HEK293 (cell line): ENCODE measurements around the gene GATAD2A.

Source experiments
- CTCF ChIP-seq: fragments of 450-650 bp; formaldehyde crosslinking; IDR thresholded peaks from 2 replicates; pipeline ENCODE4 v1.5.1; 2016; ENCODE audit warnings: missing biosample characterization, missing genetic modification characterization
- ZFP37 ChIP-seq: fragments of 450-650 bp; formaldehyde crosslinking; IDR thresholded peaks from 2 replicates; pipeline ENCODE4 v1.5.1; 2016; ENCODE audit warnings: missing biosample characterization, missing genetic modification characterization
- ZNF24 ChIP-seq: fragments of 450-650 bp; formaldehyde crosslinking; IDR thresholded peaks from 2 replicates; pipeline ENCODE4 v1.5.1; 2016; ENCODE audit warnings: missing biosample characterization, missing genetic modification characterization
- ZNF274 ChIP-seq, 2 experiments: fragments of 200-500 bp in 1 of 2; fragments of 450-650 bp in 1 of 2; sonication (Bioruptor generic) in 1 of 2; formaldehyde crosslinking in 1 of 2; IDR thresholded peaks; 2 replicates each; pipeline versions ENCODE4 v1.5.1 to v1.6.1; 2014 to 2016; ENCODE audit warnings: borderline replicate concordance in 1 of 2, inconsistent platforms in 1 of 2, low read length in 1 of 2, missing biosample characterization in 1 of 2, missing genetic modification characterization in 1 of 2
- ZNF692 ChIP-seq: fragments of 450-650 bp; formaldehyde crosslinking; IDR thresholded peaks from 2 replicates; pipeline ENCODE4 v1.5.1; 2016; ENCODE audit warnings: missing biosample characterization, missing genetic modification characterization
- ZNF776 ChIP-seq: fragments of 450-650 bp; formaldehyde crosslinking; IDR thresholded peaks from 2 replicates; pipeline ENCODE4 v1.5.0; 2017; ENCODE audit warnings: missing biosample characterization, missing genetic modification characterization, borderline replicate concordance
- TF ChIP-seq, protein P1 (sequence below): fragments of 450-650 bp; formaldehyde crosslinking; IDR thresholded peaks from 2 replicates; pipeline ENCODE4 v1.5.1; 2016; ENCODE audit warnings: missing biosample characterization, missing genetic modification characterization
- TF ChIP-seq, protein P2 (sequence below): fragments of 450-650 bp; formaldehyde crosslinking; IDR thresholded peaks from 2 replicates; pipeline ENCODE4 v1.5.1; 2016; ENCODE audit warnings: missing biosample characterization, missing genetic modification characterization

DNA sequence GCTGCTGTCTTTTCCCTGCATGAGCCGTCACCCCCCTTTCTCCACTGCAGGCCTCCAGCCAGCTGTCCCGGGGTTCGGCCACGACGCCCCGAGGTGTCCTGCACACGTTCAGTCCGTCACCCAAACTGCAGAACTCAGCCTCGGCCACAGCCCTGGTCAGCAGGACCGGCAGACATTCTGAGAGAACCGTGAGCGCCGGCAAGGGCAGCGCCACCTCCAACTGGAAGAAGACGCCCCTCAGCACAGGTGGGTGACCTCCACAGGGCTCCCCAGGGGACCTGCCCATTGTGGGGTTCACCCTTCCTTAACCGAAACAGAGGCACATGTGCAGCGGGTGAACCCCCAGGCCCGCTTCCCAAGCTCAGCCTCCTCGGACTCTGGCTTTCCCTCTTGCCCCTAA is 96.8 kb downstream of the GATAD2A start:
- no peak for TF ChIP-seq ZNF692 (tag by site-specific recombination)
- no peak for TF ChIP-seq CTCF
- TF ChIP-seq, protein P1, sequence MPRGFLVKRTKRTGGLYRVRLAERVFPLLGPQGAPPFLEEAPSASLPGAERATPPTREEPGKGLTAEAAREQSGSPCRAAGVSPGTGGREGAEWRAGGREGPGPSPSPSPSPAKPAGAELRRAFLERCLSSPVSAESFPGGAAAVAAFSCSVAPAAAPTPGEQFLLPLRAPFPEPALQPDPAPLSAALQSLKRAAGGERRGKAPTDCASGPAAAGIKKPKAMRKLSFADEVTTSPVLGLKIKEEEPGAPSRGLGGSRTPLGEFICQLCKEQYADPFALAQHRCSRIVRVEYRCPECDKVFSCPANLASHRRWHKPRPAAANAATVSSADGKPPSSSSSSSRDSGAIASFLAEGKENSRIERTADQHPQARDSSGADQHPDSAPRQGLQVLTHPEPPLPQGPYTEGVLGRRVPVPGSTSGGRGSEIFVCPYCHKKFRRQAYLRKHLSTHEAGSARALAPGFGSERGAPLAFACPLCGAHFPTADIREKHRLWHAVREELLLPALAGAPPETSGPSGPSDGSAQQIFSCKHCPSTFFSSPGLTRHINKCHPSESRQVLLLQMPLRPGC: no peak
- TF ChIP-seq ZNF24: no peak
- TF ChIP-seq, protein P2, sequence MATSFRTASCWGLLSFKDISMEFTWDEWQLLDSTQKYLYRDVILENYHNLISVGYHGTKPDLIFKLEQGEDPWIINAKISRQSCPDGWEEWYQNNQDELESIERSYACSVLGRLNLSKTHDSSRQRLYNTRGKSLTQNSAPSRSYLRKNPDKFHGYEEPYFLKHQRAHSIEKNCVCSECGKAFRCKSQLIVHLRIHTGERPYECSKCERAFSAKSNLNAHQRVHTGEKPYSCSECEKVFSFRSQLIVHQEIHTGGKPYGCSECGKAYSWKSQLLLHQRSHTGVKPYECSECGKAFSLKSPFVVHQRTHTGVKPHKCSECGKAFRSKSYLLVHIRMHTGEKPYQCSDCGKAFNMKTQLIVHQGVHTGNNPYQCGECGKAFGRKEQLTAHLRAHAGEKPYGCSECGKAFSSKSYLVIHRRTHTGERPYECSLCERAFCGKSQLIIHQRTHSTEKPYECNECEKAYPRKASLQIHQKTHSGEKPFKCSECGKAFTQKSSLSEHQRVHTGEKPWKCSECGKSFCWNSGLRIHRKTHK: no peak
- TF ChIP-seq ZNF274 (IDR thresholded peaks at IDR 0.05; ENCODE audit: low read length): no peak
- TF ChIP-seq ZNF274 (tag by site-specific recombination; IDR thresholded peaks at IDR 0.05; ENCODE audit: borderline replicate concordance): no peak
- TF ChIP-seq ZNF776 (tag by site-specific recombination): no peak
- no peak for TF ChIP-seq ZFP37 (tag by site-specific recombination)
